ENCODE results near the gene TBXAS1. TPM values are rescaled to one million over a fixed set of nuclear protein-coding genes. Genes with fewer than 3 reads are reported as not detected.

Gene TBXAS1
- total and polyA plus RNA-seq, 2 of the 8 experiments (the other 6 are each of a cell fraction or from before 2014, with no cell fraction given), result 0.86 to 2.1 TPM

DNA sequence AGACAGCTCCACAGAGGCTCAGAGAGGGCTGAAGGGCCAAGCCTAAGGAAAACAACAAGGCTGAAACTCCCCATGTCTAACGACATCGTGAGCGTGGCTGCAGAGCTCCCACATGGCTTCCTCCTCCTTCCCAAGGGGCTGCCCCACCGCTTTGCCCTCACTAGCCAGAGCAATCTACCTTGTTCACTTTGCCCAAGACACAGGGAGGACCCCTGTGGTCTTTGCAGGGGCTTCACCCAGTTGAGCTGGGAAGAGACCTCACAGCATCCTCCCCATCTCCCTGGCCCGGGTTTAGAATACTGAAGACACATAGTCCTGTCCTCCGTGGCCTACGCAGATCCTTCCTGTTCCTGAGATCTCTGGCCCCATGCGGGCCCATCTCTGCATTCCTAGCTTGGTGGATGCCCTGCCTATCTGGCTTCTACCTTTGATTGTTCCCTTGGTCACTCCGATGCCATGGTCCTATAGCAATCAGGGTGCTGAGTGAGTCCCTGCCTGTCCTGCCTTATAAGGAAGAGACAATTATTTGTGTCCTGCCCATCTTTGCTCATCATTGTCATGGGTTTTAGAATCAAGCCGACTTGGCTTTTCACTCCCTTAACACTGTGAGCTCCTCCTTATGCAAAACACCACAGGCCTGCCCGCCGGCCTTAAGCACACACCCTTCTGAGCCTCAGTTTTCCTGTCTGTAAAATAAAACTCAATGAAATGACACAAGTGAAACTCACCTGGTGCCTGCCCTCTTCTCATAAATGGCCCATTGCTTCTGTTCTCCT, 160.5 kb downstream of the TBXAS1 start:
- H2AK5ac ChIP-seq (ENCODE audit: low read depth, low read length), result no peak overlapping the region
- no peaks in the 10 kb centered on the region for H3K36me3 ChIP-seq (ENCODE audit: control insufficient read depth in 2 of 4, insufficient read depth in 4 of 4, low read length in 3 of 4)
- no peak overlapping the region for H4K91ac ChIP-seq (replicated peaks; ENCODE audit: insufficient read length, low read length)
- no peaks in the 10 kb centered on the region for H4K20me1 ChIP-seq (replicated peaks in 1 of 2; ENCODE audit: control insufficient read depth in 1 of 2, insufficient read depth in 2 of 2, low read length in 2 of 2)
- peak overlapping the region; percentile 39; the same call in 1 of the 2 replicates for H2BK12ac ChIP-seq (ENCODE audit: low read depth, low read length)
- H3K79me2 ChIP-seq (ENCODE audit: control insufficient read depth in 1 of 2, insufficient read depth in 2 of 2, low read length in 2 of 2), result no peaks in the 10 kb centered on the region
- POLR2A ChIA-PET (ENCODE audit: partially characterized antibody), result interaction anchor here (2.4 kb wide), 1 partner anchor 10 kb away, joined by 6 read pairs; no protein-coding TSS in a partner anchor
- H2BK5ac ChIP-seq (ENCODE audit: low read depth, low read length), result no peak overlapping the region
- no peak overlapping the region for H3K18ac ChIP-seq (ENCODE audit: extremely low read depth, low read length)
- H4K8ac ChIP-seq (ENCODE audit: extremely low read depth, insufficient read depth, low read length), result no peak overlapping the region
- no peak overlapping the region for H3K14ac ChIP-seq (ENCODE audit: insufficient read length)
- H3K4me1 ChIP-seq (replicated peaks in 1 of 4; ENCODE audit: control insufficient read depth in 3 of 4, insufficient read depth in 4 of 4, low read length in 3 of 4), result peaks cover 0 to 9% (median 0%) of the 10 kb centered on the region in 4 experiments; a peak in 3 of 7 replicates
- H2BK20ac ChIP-seq (ENCODE audit: low read length), result no peak overlapping the region
- no peak overlapping the region for H4K5ac ChIP-seq (ENCODE audit: insufficient read length, low read depth, low read length)
- no peak overlapping the region for H2BK120ac ChIP-seq (replicated peaks; ENCODE audit: low read depth, low read length)
- no peaks in the 10 kb centered on the region for H3K79me1 ChIP-seq (ENCODE audit: low read depth, low read length)
- DNase-seq (ENCODE audit: low read depth in 1 of 2, low spot score in 2 of 2) (no peak), FAIRE-seq (no peak)
- H2AFZ ChIP-seq (ENCODE audit: low read length), result no peak overlapping the region
- CTCF ChIA-PET (ENCODE audit: partially characterized antibody), result interaction anchor here (0.8 to 2.9 kb wide), 14 partner anchors 13 to 387 kb away, joined by 3 to 16 read pairs (median 4); no protein-coding TSS in a partner anchor
- no peaks in the 10 kb centered on the region for H3K9me3 ChIP-seq (ENCODE audit: insufficient read depth in 2 of 2, low read depth in 1 of 2, low read length in 1 of 2)
- no peak overlapping the region for H3K9ac ChIP-seq (replicated peaks in 1 of 4; ENCODE audit: extremely low read depth in 1 of 4, low read depth in 3 of 4, low read length in 3 of 4)
- H3K4me2 ChIP-seq (ENCODE audit: insufficient read depth in 1 of 2, low read depth in 2 of 2, low read length in 2 of 2), result no peak overlapping the region
- no peaks in the 10 kb centered on the region for H3K23me2 ChIP-seq (ENCODE audit: low read depth, low read length)
- H2BK15ac ChIP-seq (ENCODE audit: low read length), result no peak overlapping the region
- H3K56ac ChIP-seq (replicated peaks; ENCODE audit: insufficient read length, low read depth, low read length), result no peak overlapping the region
- no peak overlapping the region for H3K4me3 ChIP-seq (ENCODE audit: extremely low read depth in 1 of 4, insufficient read depth in 2 of 4, low read depth in 3 of 4, low read length in 4 of 4)
- no peak overlapping the region for H3K23ac ChIP-seq (ENCODE audit: insufficient read length)
- peaks cover 0 to 2% (median 0%) of the 10 kb centered on the region in 4 experiments; a peak in 1 of 7 replicates for H3K27me3 ChIP-seq (replicated peaks in 1 of 4; ENCODE audit: control insufficient read depth in 3 of 4, extremely low read depth in 1 of 4, insufficient read depth in 3 of 4, low read length in 3 of 4)
- no peak overlapping the region for H3K4ac ChIP-seq (replicated peaks; ENCODE audit: insufficient read length, low read depth, low read length)
- TF ChIP-seq TAF1 (IDR thresholded peaks at IDR 0.05; ENCODE audit: low read depth, low read length), result no peak
- peak; percentile 54; the same call in 1 of the 2 replicates for TF ChIP-seq SRF (IDR thresholded peaks at IDR 0.05; ENCODE audit: low read depth, low read length)
- no peak for TF ChIP-seq BRCA1 (IDR thresholded peaks at IDR 0.05; ENCODE audit: low read depth, low read length)
- no peak overlapping the region for H3K27ac ChIP-seq (ENCODE audit: low read depth, low read length)
- WGBS, 2 experiments (ENCODE audit: extremely low coverage in 1 of 2, insufficient coverage in 1 of 2, insufficient read length in 1 of 2, insufficient replicate concordance in 2 of 2, low coverage in 1 of 2, low lambda C conversion rate in 2 of 2, missing lambda C conversion rate in 1 of 2), result 92% methylated on average over 12 of the region's 12 CpGs; no CpG with 5 or more reads in 1 of the 2 experiments

Measured in H1 (cell line).